ENCODE data around the gene CTDSPL.

DNA sequence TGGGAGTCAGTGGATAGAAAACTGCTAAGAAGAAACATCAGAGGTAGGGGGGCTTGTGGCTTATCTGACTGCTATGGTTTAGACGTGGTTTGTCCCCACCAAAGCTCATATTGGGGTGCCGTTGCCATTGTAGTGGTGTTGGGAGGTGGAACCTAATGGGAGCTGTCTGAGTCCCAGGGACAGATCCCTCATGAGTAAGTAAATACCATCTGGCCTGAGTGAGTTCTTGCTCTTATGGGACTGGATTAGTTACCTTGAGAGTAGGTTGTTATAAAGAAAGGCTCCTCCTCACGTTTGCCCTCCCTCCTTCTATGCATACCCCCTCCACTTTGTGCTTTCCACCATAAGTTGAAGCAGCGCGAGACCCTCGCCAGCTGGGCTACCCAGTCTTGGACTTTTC, 75.5 kb downstream of the CTDSPL start:
- TF ChIP-seq, protein P1, sequence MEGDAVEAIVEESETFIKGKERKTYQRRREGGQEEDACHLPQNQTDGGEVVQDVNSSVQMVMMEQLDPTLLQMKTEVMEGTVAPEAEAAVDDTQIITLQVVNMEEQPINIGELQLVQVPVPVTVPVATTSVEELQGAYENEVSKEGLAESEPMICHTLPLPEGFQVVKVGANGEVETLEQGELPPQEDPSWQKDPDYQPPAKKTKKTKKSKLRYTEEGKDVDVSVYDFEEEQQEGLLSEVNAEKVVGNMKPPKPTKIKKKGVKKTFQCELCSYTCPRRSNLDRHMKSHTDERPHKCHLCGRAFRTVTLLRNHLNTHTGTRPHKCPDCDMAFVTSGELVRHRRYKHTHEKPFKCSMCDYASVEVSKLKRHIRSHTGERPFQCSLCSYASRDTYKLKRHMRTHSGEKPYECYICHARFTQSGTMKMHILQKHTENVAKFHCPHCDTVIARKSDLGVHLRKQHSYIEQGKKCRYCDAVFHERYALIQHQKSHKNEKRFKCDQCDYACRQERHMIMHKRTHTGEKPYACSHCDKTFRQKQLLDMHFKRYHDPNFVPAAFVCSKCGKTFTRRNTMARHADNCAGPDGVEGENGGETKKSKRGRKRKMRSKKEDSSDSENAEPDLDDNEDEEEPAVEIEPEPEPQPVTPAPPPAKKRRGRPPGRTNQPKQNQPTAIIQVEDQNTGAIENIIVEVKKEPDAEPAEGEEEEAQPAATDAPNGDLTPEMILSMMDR (IDR thresholded peaks at IDR 0.05), result no peak
- no peak for TF ChIP-seq POLR2A (IDR thresholded peaks at IDR 0.05)
- no peak for TF ChIP-seq POLR2AphosphoS5 (IDR thresholded peaks at IDR 0.05)

Measured in suprapubic skin (tissue), 4 donors.